K562 (cell line): ENCODE data around the gene KHDC3L. TPM values are rescaled to one million over a fixed set of nuclear protein-coding genes. Genes with fewer than 3 reads are reported as not detected.

ENCODE experiments used
- ATAC-seq: fragments of 200-7000 bp; cut with Tn5 transposase; 3 replicates; pipeline ENCODE4 v1.9.1; 2020; ENCODE audit warnings: moderate library complexity
- BruUV-seq: library from RNA; stranded (reverse); fragments of 400-500 nt; replicated peaks from 2 replicates; lab custom pipeline; 2021; lab: Mats Ljungman, UMichigan
- CTCF ChIA-PET: fragments of 300-600 bp; formaldehyde crosslinking; extraction: SDS; loops from one replicate; lab custom pipeline; 2021; ENCODE audit warnings: low intra/inter-chr PET ratio; lab: Yijun Ruan, JAX
- POLR2A ChIA-PET: fragments of 300-600, 350-650 bp; sonication (Branson Sonifier 250); formaldehyde crosslinking; extraction: SDS; loops from one replicate; lab custom pipeline; 2021; ENCODE audit warnings: antibody characterized with exemption, inconsistent platforms; lab: Yijun Ruan, JAX
- DNase-seq, 4 experiments: peaks; one replicate each; pipeline versions ENCODE4 v3.0.0 to v3.0.0-alpha.2; 2011 to 2018; ENCODE audit warnings: low spot score in 3 of 4, mixed read lengths in 3 of 4; ENCODE audit errors: extremely low read depth in 1 of 4
- FAIRE-seq: peaks from 2 replicates; lab custom pipeline; 2011; peaks lifted over from hg19 to GRCh38; lab: Jason Lieb, UNC
- H2AFZ ChIP-seq: 2 replicates; pipeline ENCODE4 v1.6.0; 2011; ENCODE audit warnings: low read depth, low read length, control low read depth, inconsistent platforms
- H3K27ac ChIP-seq: fragments of 200-600 bp; 3 replicates; pipeline ENCODE4 v1.8.0; 2011; ENCODE audit warnings: low read depth, mild to moderate bottlenecking, control low read depth, inconsistent platforms, low read length, moderate library complexity, mixed read lengths; ENCODE audit errors: extremely low read depth
- H3K27me3 ChIP-seq, 2 experiments: fragments of 300-600 bp in 1 of 2; 2 replicates in 1 of 2; 3 replicates in 1 of 2; pipeline versions ENCODE4 v1.6.0 to v1.8.0; 2011; ENCODE audit warnings: inconsistent platforms in 2 of 2, low read length in 2 of 2, mild to moderate bottlenecking in 1 of 2, mixed read lengths in 1 of 2, moderate library complexity in 1 of 2; ENCODE audit not compliant: control insufficient read depth in 2 of 2, insufficient read depth in 2 of 2
- H3K36me3 ChIP-seq: fragments of 300-600 bp; 3 replicates; pipeline ENCODE4 v1.8.0; 2011; ENCODE audit warnings: mild to moderate bottlenecking, low read length, inconsistent platforms; ENCODE audit not compliant: control insufficient read depth, insufficient read depth
- H3K4me1 ChIP-seq, 2 experiments: fragments of 200-600 bp in 1 of 2; replicated peaks in 1 of 2; 2 replicates in 1 of 2; 3 replicates in 1 of 2; pipeline versions ENCODE4 v1.5.1 to v1.8.0; 2011; ENCODE audit warnings: inconsistent platforms in 2 of 2, low read length in 2 of 2, mild to moderate bottlenecking in 1 of 2, mixed read lengths in 1 of 2, moderate library complexity in 1 of 2; ENCODE audit not compliant: control insufficient read depth in 2 of 2, insufficient read depth in 2 of 2
- H3K4me2 ChIP-seq: 2 replicates; pipeline ENCODE4 v1.6.1; 2011; ENCODE audit warnings: low read length, control low read depth, inconsistent platforms, mixed read lengths; ENCODE audit not compliant: insufficient read depth
- H3K4me3 ChIP-seq: fragments of 200-600 bp; sonication (generic), shearing (Covaris generic); 2 replicates; pipeline ENCODE4 v1.5.1; 2016; ENCODE audit warnings: control low read depth, inconsistent platforms
- H3K79me2 ChIP-seq: fragments of 200-600 bp; 3 replicates; pipeline ENCODE4 v1.8.0; 2011; ENCODE audit warnings: low read length, inconsistent platforms; ENCODE audit not compliant: control insufficient read depth, insufficient read depth
- H3K9ac ChIP-seq, 2 experiments: 2 replicates each; pipeline versions ENCODE4 v1.6.0 to v1.6.1; 2011; ENCODE audit warnings: low read depth in 2 of 2, low read length in 2 of 2, control low read depth in 1 of 2, inconsistent platforms in 1 of 2, mild to moderate bottlenecking in 1 of 2, mixed read lengths in 1 of 2; ENCODE audit not compliant: insufficient read depth in 1 of 2
- H3K9me1 ChIP-seq: one replicate; pipeline ENCODE4 v1.6.0; 2011; ENCODE audit warnings: inconsistent platforms, mild to moderate bottlenecking, low read length, moderate library complexity; ENCODE audit not compliant: control insufficient read depth, insufficient read depth
- H3K9me3 ChIP-seq: replicated peaks from 2 replicates; pipeline ENCODE4 v1.5.1; 2011; ENCODE audit warnings: low read depth, low read length, inconsistent platforms; ENCODE audit not compliant: control insufficient read depth, insufficient read depth
- H4K20me1 ChIP-seq: replicated peaks from 2 replicates; pipeline ENCODE4 v1.6.1; 2011; ENCODE audit warnings: low read length, inconsistent platforms, mixed read lengths; ENCODE audit not compliant: control insufficient read depth, insufficient read depth
- PRDM10 ChIP-seq: fragments of 450-650 bp; IDR thresholded peaks from 2 replicates; pipeline ENCODE4 v1.6.1; 2018; ENCODE audit not compliant: partially characterized antibody
- ZNF316 ChIP-seq: fragments of 450-650 bp; IDR thresholded peaks from 2 replicates; pipeline ENCODE4 v1.6.1; 2016
- in situ Hi-C: fragments of 300-500 bp; cut with MboI; formaldehyde crosslinking; loops from 4 replicates; pipeline ENCODE4 v1.15.0; 2018; ENCODE audit warnings: inconsistent platforms, mixed read lengths
- intact Hi-C: fragments of 100-400 bp; cut with micrococcal nuclease; formaldehyde crosslinking; loops from 2 replicates; pipeline ENCODE4 v1.14.2; 2022
- polyA plus RNA-seq, 8 experiments: library from polyadenylated mRNA; depleted of rRNA in 4 of 8; stranded (reverse) in 5 of 8; unstranded in 3 of 8; fragments of >200 nt; fragmentation: Nextera tagmentation in 2 of 8; fragmentation: Illumina TruSeq in 1 of 8; extraction: Ambion mirVana in 2 of 8; extraction: Trizol in 1 of 8; gene quantifications; 2 replicates each; pipeline versions ENCODE4 v1.2.1 to v1.2.3, GENCODE V29; 2011 to 2014; ENCODE audit warnings: inconsistent platforms in 1 of 8, missing spikeins in 1 of 8
- total RNA-seq, 7 experiments: library from RNA; depleted of rRNA in 6 of 7; stranded (reverse); fragments of >200 nt in 6 of 7; fragmentation: Illumina TruSeq in 2 of 7; extraction: Trizol in 2 of 7; gene quantifications; 2 replicates each; pipeline versions ENCODE4 v1.2.1 to v1.2.3, GENCODE V29; 2011 to 2021; ENCODE audit warnings: low replicate concordance in 1 of 7
- TF ChIP-seq, protein P1 (sequence below): fragments of 250-450 bp; sonication (Bioruptor Pico); IDR thresholded peaks from 2 replicates; pipeline ENCODE4 v1.4.0; 2020

KHDC3L gene
- total and polyA plus RNA-seq, 9 of the 15 experiments (the other 6 are each of a cell fraction or from before 2014, with no cell fraction given) = not detected

DNA sequence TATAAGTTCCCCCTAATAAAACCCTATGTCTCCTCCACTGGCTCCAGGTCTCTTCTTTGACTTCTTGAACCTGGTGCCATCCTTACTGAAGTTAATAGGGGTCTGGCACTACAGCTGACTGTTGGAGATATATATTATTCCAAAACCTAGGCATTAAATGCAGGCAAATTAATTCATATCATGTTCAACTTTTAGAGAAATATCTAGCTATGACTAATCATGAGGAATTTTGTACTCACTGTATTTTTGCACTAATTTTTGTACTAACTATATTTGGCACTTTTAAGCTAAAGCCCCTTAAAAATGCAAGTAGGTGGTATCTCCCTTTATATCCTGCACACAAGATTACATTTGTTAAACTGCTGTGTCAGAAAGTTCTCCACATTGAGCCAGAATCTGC lies 19.3 kb upstream of the KHDC3L start:
- in situ Hi-C loops = loop anchor here (25.0 kb wide), 1 partner anchor 931 kb away; no protein-coding TSS in a partner anchor
- FAIRE-seq = no peak
- CTCF ChIA-PET = no interaction called here

More for the DNA sequence above, 19.3 kb upstream of the KHDC3L start:
- H3K9me3 ChIP-seq = no peaks in the 10 kb centered on the region
- H3K4me2 ChIP-seq = no peak overlapping the region
- ATAC-seq (no peak), DNase-seq (no peak)
- H4K20me1 ChIP-seq = no peaks in the 10 kb centered on the region
- TF ChIP-seq ZNF316 = 0 out of 2 replicates have a peak, but pooled peaks have one; percentile 4
- TF ChIP-seq, protein P1, sequence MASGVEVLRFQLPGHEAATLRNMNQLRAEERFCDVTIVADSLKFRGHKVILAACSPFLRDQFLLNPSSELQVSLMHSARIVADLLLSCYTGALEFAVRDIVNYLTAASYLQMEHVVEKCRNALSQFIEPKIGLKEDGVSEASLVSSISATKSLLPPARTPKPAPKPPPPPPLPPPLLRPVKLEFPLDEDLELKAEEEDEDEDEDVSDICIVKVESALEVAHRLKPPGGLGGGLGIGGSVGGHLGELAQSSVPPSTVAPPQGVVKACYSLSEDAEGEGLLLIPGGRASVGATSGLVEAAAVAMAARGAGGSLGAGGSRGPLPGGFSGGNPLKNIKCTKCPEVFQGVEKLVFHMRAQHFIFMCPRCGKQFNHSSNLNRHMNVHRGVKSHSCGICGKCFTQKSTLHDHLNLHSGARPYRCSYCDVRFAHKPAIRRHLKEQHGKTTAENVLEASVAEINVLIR (CRISPR knock-in tag) = no peak
- TF ChIP-seq PRDM10 = peak; percentile 76
- H3K27ac ChIP-seq = no peak overlapping the region
- H3K9me1 ChIP-seq = no peaks in the 10 kb centered on the region
- H3K4me3 ChIP-seq = no peak overlapping the region
- POLR2A ChIA-PET = no interaction called here
- H3K4me1 ChIP-seq = peaks cover 0 to under 1% of the 10 kb centered on the region in 2 experiments; a peak in 1 of 5 replicates
- no TSS peak for BruUV-seq
- H3K36me3 ChIP-seq = no peaks in the 10 kb centered on the region
- H3K27me3 ChIP-seq = peaks cover 9 to 18% of the 10 kb centered on the region in 2 experiments
- intact Hi-C loops = no loop called here
- H2AFZ ChIP-seq = no peak overlapping the region
- no peak overlapping the region for H3K9ac ChIP-seq
- H3K79me2 ChIP-seq = no peaks in the 10 kb centered on the region
